GM21786 (cell line): ENCODE measurements around the gene PHRF1.

Experiments used
- ATAC-seq: cut with Tn5 transposase; IDR thresholded peaks from one replicate; pipeline ENCODE4 v1.9.1; 2021; ENCODE audit not compliant: unreplicated experiment

The PHRF1 gene

DNA sequence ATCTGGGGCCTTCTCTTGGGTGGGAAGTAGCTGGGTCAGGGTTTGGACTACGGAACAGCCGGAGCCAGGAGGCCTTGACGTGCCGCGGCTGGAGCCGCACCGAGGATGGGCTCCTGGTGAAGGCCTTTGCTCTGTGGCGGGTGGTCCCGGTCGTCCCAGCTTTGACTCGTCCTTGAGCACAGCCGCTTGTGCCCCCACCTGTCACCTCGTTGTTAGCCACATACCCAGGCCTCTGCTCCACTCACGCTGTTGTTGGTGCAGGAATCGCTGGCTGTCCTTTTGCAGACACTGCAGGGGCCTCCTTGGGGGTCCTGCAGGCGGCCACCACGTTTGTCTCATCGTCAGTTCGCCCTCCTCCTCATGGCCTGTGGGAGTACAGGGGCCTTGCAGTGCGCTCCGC is 17.1 kb downstream of the PHRF1 start:
- ATAC-seq = no peak

DNA sequence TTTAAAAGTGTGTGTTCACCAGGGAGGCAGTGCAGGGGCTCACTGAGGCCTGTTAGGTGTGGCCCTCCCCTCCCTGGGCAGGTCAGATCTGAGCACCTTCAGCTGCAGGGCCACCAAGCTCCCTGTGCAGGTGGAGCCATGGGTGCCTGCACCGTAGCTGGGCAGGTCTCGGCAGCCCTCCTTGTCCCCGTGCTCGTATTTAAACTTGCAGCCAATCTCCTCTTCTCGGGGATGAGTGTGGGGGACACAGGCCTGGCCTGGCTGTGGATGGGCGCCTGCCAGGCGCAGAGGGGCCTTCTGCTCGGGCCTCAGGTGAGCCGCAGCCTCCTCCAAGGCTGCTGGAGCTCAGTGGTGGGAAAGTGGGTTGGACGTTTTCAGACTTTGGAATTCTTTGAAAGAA is 19.1 kb downstream of the PHRF1 start:
- ATAC-seq = no peak

DNA sequence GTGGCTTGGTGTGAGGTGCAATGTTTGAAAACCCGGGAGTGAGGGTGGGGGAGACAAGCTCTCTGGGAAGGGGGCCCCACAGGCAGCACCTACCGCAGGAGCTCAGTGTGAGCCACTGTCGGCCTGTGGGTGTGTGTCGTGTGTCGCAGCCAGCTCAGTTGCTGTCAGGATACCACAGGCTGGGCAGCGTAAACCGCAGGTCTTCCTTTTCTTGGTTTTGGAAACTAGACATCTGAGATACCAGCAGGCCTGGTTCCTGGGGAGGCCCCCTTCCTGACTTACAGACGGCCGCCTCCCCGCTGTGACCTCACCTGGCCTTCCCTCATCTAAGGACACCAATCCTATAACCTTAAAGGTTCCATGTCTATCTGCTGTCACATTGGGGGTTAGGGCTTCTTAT is 20.1 kb downstream of the PHRF1 start:
- no peak for ATAC-seq

DNA sequence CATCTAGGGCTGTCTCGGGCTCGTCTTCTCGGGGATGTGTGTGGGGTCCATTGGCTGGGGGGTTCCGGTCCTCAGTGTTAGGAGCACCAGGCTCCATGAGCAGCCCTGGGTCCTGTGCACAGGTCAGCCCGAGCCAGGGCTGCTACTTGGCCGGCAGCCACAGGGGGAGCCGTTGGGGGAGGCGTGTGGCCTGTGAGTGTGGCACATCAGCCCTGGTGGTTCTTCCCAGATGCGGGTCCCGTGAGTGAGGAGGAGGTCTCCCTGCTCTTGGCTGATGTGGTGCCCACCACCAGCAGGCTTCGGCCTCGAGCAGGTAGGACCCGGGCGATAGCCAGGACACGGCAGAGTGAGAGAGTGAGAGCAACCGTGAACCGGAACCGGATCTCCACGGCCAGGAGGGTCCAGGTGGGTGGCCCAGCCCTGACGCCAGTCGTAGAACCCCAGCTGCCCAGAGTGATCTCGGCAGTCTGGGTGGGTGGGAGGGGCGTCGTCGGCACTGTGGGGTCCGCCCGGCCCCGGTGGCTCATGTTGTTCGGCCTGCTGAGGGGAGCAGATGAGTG is 21.0 kb downstream of the PHRF1 start:
- no peak for ATAC-seq

DNA sequence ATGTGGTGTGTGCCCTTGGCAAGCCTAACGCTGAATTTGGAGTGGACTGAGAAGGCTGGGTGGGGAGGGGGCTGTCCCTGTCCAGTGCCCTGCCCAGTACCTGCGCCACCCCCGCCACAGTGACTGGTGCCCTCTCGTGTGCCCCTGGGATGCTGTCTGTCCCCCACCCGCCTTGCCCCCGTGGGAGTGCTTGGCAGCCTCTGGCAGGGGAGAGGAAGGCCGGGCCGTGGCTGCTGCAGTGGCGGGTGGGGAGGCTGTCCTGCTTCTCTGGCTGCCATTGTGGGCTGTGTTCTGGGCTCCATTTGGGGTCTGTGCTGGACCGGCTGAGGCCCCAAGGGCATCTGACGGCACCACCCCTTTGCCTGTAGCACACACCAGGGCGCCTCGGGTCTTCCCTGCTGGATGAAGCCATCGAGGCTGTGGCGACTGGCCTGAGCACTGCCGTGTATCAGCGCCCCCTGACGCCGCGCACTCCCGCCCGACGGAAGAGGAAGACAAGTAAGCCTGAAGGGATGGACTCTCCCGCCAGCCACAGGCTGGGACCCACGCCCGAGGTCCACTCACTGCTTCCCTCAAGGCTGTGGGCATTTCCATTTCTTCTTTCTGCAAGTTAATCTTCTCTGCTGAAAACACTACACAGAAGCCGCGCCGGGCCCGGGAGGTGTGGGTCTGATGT is 21.9 kb downstream of the PHRF1 start:
- no peak for ATAC-seq

DNA sequence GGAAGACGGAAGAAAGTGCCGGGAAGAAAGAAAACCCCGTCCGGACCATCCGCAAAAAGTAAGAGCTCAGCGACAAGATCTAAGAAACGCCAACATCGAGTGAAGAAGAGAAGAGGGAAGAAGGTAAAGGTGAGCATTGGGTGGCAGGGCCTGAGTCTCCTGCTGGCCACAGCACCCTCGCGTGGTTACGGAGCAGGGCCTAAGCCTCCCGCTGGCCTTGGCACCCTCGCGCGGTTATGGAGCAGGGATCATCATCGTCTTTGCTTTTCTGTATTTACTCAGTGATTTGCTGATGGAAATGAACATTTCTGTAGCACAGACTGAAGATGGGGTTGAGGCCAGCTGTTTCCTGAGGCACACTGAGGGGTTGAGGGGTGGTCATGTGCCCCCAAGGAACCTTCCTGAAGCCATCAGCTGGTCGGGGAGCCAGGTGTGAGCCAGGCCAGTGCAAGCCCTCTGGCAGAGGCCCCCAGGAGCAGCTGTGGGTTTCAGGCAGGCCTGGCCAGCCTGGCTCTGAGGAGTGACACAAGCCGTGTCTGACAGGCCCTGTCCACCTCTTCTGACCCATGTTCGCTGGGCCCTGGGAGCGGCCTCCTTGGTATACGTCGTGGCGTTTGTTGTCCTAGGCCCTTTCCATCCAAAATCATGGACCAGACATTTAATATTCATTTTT is 25.4 kb downstream of the PHRF1 start:
- ATAC-seq = no peak

DNA sequence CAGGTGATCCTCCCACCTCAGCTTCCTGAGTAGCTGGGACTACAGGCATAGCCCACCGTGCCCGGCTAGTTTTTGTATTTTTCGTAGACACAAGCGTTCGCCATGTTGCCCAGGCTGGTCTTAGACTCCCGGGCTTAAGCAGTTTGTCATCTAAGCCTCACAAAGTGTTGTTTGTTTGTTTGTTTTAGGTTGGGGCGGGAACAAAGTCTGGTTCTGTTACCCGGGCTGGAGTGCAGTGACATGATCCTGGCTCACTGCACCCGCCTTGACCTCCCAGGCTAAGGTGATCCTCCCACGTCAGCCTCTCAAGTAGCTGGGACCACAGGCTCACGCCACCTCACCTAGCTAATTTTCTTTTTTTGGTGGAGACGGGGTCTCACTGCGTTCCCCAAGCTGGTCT is 26.9 kb downstream of the PHRF1 start:
- ATAC-seq = no peak

DNA sequence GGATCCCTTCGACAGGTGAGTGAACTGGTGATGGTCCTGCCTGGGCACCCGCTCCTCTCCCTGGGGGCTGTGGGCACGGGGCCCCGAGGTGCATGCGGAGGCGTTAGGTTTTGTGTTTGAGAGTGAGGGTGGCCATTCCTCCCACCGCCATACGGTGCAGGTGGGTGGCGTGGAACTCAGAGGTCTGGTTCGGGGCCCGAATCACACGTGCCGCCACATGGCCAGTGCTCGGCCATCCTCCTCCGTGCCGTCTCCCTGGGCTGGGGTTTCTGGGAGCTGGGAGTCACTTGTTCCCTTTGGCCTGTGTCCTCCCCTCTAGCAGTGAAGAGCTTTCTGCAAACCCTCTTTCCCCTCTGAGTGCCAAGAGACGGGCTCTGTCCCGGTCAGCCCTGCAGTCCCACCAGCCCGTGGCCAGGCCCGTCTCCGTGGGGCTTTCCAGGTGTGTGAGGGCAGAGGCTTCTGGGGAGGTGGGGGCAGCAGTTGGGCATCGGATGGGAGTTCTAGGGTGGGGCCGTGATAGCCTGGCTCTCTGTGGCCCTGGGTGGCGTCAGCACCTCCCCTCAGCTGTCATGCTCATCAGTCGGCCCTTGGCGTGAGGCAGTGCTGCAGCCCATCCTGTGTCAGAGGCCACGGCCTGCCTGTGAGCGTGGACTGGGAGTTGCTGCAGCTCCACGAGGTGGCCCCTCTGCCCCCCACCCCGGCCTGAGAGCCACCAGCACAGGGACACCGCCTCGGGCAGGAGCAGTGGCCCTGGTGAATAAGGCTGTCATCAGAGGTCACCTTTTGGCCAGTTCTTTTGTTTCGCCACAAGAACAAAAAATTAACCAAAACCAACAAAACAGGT is 29.2 kb downstream of the PHRF1 start:
- ATAC-seq = no peak

DNA sequence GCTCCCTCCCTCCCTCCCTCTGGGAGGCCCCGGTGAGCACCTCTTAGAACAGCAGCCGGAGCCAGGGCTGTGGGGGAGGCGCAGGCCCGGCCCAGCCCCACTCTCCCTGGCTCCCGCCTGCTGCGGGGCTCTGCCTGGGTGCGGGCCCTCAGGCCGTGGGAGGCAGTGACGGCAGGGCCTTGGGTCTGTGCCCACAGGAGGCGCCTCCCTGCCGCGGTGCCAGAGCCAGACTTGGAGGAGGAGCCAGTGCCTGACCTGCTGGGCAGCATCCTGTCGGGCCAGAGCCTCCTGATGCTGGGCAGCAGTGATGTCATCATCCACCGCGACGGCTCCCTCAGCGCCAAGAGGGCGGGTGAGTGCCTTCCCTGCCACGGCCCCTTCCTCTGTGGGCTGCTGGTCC is 30.0 kb downstream of the PHRF1 start:
- no peak for ATAC-seq

DNA sequence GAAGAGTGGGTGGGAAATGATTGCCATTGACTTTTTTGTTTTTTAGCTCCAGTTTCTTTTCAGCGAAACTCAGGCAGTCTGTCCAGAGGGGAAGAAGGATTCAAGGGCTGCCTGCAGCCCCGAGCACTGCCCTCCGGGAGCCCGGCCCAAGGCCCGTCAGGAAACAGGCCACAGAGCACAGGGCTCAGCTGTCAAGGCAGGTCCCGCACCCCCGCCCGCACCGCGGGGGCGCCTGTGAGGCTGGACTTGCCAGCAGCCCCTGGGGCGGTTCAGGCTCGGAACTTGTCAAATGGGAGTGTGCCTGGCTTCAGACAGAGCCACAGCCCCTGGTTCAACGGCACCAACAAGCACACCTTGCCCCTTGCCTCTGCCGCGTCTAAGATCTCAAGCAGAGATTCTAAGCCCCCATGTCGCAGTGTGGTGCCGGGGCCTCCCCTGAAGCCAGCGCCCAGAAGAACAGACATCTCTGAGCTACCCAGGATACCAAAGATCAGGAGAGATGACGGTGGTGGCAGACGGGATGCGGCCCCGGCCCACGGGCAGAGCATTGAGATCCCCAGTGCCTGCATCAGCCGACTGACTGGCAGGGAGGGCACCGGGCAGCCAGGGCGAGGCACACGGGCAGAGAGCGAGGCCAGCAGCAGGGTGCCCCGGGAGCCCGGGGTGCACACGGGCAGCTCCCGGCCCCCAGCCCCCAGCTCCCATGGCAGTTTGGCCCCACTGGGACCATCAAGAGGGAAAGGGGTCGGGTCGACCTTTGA is 30.9 kb downstream of the PHRF1 start:
- no peak for ATAC-seq

DNA sequence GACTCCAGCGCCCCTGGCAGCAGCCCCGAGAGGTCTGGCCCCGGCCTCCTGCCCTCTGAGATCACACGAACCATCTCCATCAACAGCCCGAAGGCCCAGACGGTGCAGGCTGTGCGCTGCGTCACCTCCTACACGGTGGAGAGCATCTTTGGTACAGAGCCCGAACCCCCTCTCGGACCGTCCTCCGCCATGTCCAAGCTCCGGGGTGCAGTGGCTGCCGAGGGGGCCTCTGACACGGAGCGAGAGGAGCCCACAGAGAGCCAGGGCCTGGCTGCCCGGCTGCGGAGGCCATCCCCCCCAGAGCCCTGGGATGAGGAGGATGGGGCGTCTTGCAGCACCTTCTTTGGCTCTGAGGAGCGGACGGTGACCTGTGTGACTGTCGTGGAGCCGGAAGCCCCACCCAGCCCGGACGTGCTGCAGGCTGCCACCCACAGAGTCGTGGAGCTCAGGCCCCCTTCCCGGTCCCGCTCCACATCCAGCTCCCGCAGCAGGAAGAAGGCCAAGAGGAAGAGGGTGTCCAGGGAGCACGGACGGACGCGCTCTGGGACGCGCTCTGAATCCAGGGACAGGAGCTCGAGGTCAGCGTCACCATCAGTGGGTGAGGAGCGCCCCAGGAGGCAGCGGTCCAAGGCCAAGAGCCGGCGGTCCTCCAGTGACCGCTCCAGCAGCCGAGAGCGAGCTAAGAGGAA is 31.8 kb downstream of the PHRF1 start:
- no peak for ATAC-seq

DNA sequence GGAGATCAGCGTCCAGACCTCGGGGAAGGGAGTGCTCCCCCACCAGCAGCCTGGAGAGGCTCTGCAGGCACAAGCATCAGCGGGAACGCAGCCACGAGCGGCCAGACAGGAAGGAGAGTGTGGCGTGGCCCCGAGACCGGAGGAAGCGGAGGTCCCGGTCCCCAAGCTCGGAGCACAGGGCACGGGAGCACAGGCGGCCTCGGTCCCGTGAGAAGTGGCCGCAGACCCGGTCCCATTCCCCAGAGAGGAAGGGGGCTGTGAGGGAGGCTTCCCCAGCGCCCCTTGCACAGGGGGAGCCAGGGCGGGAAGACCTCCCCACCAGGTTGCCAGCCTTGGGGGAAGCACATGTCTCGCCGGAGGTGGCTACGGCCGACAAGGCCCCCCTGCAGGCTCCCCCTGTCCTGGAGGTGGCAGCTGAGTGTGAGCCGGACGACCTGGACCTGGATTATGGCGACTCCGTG is 32.6 kb downstream of the PHRF1 start:
- ATAC-seq = no peak

DNA sequence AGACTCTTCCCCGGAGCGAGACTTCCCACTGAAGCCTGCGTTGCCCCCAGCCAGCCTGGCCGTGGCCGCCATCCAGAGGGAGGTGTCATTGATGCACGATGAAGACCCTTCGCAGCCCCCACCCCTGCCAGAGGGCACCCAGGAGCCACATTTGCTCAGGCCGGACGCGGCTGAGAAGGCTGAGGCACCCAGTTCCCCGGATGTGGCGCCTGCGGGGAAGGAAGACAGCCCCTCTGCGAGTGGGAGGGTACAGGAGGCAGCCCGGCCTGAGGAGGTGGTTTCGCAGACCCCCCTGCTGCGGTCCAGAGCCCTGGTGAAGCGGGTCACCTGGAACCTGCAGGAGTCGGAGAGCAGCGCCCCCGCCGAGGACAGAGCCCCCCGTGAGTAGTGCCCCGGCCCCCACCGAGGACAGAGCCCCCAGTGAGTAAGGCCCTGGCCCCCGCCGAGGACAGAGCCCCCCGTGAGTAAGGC is 33.1 kb downstream of the PHRF1 start:
- ATAC-seq = no peak

DNA sequence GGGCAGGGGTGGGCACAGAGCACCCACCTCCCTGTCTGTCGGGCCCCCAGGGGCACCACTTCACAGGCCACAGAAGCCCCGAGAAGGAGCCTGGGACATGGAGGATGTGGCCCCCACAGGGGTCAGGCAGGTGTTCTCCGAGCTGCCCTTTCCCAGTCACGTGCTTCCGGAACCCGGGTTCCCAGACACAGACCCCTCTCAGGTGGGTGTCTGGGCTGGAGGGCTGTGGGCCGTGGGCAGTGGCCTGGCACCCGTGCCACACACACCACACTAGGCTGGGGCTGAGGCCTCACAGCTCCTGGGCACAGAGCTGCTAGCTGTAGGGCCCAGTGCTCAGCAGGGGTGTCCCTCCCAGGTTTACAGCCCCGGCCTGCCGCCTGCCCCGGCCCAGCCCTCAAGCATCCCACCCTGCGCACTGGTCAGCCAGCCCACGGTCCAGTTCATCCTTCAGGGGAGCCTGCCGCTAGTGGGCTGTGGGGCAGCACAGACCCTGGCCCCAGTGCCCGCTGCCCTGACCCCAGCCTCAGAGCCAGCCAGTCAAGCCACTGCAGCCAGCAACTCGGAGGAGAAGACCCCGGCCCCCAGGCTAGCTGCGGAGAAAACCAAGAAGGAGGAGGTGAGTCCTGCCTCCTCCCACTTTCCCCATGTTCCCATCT is 34.0 kb downstream of the PHRF1 start:
- ATAC-seq = no peak

DNA sequence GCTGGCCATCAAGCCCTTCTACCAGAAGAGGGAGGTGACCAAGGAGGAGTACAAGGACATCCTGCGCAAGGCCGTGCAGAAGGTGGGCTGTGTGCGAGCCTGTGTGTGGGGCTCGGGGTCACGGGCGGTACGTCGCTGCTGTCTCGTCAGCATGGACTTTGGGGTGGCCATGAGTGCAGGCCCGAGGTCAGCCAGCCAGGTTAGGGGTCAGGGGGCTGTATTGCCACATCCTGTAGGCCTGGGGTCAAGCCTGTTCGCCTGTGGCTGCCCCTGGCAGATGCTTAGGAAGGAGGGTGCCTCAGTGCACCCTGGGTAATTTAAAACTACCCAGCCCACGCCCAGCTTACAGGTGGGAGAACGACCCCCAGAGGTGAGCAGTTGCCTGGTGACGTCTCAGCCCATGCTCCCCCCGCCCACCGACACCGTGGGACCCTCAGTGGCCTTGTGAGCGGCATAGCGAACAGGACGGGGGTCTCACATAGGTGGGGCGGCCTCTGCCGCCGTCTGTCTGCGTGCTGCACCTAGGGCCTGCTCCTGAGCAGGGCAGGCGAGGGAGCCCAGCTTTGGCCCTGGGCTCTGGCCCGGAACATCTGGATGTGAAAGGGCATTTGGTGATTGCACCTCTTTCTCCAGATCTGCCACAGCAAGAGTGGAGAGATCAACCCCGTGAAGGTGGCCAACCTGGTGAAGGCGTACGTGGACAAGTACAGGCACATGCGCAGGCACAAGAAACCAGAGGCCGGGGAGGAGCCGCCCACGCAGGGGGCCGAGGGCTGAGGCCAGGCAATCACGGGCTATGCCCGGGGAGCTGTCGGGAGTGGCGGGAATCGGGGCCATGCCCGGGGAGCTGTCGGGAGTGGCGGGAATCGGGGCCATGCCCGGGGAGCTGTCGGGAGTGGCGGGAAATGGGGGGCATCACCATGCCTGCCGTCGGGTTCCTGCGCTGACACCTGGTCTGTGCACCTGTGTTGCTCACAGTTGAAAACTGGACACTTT is 35.0 kb downstream of the PHRF1 start:
- ATAC-seq = no peak

DNA sequence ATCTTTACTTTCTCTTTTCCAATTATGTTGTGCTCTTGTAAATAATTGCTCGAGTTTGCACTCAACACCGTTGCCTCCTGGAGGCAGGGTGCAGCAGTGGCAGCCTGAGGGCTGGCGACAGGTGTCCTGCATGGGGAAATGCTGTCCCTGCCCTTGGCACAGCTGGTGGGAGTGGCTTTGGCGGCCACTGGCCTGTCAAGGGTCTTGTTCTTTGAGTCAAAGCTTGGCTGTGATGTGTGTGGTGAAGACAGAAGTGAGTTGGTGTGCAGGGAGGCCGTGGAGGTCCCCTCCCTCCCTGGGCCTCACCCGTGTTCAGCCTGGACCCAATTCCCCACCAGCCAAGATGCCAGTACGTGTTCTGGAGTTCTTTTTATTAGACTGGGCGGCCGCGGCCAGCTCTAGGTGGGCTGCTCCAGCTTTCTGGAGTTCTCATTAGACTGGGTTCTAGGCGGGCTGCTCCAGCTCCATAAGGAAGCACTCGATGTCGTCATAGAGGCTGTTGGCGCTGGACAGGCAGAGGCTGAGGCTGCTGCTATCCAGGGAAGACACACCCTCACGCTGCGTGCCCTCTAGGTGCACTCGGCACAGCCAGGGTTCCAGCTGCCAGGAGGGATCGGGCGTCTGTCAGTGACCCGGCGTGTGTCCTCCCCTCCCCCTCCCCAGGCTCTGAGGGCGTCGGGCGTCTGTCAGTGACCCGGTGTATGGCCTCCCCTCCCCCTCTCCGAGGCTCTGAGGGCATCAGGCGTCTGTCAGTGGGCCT is 36.1 kb downstream of the PHRF1 start:
- no peak for ATAC-seq

DNA sequence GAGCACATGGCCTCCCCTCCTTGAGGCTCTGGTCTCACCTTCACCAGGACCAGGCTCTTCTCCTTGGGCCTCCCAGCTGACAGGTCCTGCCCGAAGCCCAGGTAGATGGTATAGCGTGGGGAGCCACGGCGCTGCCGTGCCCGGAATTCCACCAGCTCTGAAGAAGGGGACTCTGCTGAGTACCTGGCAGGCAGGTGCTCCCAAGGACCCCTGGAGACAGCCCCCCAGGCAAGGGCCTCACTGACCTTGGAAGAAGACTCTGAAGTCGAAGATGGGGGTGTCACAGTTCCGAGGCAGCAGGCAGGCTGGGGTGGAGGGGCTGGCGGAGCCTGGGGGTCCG is 36.7 kb downstream of the PHRF1 start:
- no peak for ATAC-seq
